ENCODE results near the gene EGLN3. TPM values are rescaled to one million over a fixed set of nuclear protein-coding genes. Genes with fewer than 3 reads are reported as not detected.

EGLN3 gene
- total and polyA plus RNA-seq, 10 of the 15 experiments (the other 5 are each of a cell fraction or from before 2014, with no cell fraction given) = 0.42 to 8.1 (median 2.0) TPM

DNA sequence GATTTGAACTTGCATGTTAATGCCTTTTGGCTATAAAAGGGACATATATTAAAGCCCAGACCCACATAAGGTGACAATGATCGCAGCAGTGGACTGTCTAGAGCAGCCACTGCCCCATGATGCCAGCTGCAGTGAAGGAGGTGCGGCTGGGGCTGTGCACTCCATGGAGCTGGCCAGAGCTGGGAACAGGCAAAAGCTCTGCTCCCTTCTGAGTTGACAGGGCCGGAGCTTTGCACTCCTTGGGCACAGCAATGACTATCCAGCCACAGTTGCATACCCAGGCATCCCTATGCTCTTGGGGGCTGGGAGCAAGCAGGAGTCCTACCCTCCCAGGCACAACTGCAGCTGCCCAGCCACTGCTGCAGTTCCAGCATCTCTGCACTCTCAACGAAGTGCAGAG is 50.2 kb downstream of the EGLN3 start (continued):
- TF ChIP-seq, protein P1, sequence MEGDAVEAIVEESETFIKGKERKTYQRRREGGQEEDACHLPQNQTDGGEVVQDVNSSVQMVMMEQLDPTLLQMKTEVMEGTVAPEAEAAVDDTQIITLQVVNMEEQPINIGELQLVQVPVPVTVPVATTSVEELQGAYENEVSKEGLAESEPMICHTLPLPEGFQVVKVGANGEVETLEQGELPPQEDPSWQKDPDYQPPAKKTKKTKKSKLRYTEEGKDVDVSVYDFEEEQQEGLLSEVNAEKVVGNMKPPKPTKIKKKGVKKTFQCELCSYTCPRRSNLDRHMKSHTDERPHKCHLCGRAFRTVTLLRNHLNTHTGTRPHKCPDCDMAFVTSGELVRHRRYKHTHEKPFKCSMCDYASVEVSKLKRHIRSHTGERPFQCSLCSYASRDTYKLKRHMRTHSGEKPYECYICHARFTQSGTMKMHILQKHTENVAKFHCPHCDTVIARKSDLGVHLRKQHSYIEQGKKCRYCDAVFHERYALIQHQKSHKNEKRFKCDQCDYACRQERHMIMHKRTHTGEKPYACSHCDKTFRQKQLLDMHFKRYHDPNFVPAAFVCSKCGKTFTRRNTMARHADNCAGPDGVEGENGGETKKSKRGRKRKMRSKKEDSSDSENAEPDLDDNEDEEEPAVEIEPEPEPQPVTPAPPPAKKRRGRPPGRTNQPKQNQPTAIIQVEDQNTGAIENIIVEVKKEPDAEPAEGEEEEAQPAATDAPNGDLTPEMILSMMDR (IDR thresholded peaks at IDR 0.05 in 2 of 3, conservative IDR thresholded peaks at IDR 0.05 in 1 of 3; ENCODE audit: control insufficient read depth in 2 of 3, extremely low read depth in 1 of 3, insufficient read depth in 1 of 3, low read depth in 3 of 3, low read length in 3 of 3) = no peak

DNA sequence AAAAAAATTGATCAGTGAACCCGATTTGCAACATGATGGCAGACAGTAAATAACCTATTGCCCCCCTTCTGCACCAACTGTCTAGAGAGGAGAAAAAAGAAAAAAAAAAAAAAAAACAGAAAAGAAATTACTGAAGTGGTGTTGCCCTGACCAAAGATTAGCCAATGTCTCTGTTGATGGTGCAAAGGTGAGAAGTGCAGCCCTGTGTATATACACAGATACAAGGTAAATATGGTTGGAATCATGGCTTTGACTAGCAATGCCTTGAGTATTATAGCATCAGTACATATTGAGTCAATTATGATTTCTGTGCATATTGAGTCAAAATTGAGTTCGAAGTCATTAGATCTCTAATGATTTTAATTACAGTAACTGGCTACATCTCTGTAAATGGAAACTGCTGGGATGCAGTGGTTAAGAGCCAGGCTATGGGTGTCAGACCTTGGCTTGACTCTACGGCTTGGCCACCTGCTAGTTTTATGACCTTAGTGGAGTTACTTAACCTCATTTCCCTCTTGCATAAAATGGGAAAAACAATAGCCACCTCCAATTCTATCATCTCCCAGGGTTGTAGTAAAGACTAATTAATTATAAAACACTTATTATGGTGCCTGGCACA is 51.0 kb downstream of the EGLN3 start:
- no peaks in the 10 kb centered on the region for H3K4me1 ChIP-seq (ENCODE audit: control insufficient read depth, insufficient read depth, low read length)
- H3K27ac ChIP-seq (ENCODE audit: control insufficient read depth, insufficient read depth) = no peak overlapping the region
- ChIA-PET CTCF (interaction anchor here (0.9 kb wide), 1 partner anchor 51 kb away, joined by 3 read pairs; no protein-coding TSS in a partner anchor), SMC1A (ENCODE audit: uncharacterized antibody, unreplicated experiment) (interaction anchor here (0.7 kb wide), 2 partner anchors 17 to 329 kb away, joined by 3 read pairs; no protein-coding TSS in a partner anchor), RAD21 (ENCODE audit: unreplicated experiment) (interaction anchor here (0.7 kb wide), 2 partner anchors 43 to 328 kb away, joined by 3 read pairs; no protein-coding TSS in a partner anchor), POLR2A (no interaction called here)
- intact Hi-C loops (cut with micrococcal nuclease; ENCODE audit: unreplicated experiment) = no loop called here
- FAIRE-seq = no peak
- in situ Hi-C loops (cut with MboI) = no loop called here
- no peak overlapping the region for H2AFZ ChIP-seq (ENCODE audit: control insufficient read depth, low read depth, low read length)
- no TSS peak for BruUV-seq (replicated peaks)
- 24% methylated on average over 3 of the region's 3 CpGs for WGBS (ENCODE audit: insufficient coverage, insufficient replicate concordance, low lambda C conversion rate, missing lambda C conversion rate)
- H3K9me3 ChIP-seq (replicated peaks; ENCODE audit: control insufficient read depth, insufficient read depth, low read length) = no peaks in the 10 kb centered on the region; the same call in 2 of the 3 replicates
- no peak overlapping the region for H3K9ac ChIP-seq (ENCODE audit: control insufficient read depth, insufficient read depth, low read length)
- H3K27me3 ChIP-seq (replicated peaks in 1 of 2; ENCODE audit: control insufficient read depth in 2 of 2, insufficient read depth in 2 of 2, low read length in 1 of 2) = no peaks in the 10 kb centered on the region
- no peak for DNase-seq (ENCODE audit: low read depth, low spot score)
- H3K79me2 ChIP-seq (ENCODE audit: control insufficient read depth, insufficient read depth, low read length) = no peaks in the 10 kb centered on the region
- no peak overlapping the region for H3K4me3 ChIP-seq
- no peak for ATAC-seq
- no peak overlapping the region for H3K4me2 ChIP-seq (ENCODE audit: control insufficient read depth, insufficient read depth)
- H4K20me1 ChIP-seq (ENCODE audit: control insufficient read depth, insufficient read depth) = no peaks in the 10 kb centered on the region
- H3K36me3 ChIP-seq (ENCODE audit: control insufficient read depth in 2 of 2, insufficient read depth in 2 of 2, low read length in 1 of 2) = no peaks in the 10 kb centered on the region
- TF ChIP-seq RUNX3 (IDR thresholded peaks at IDR 0.05; ENCODE audit: low read length) (no peak), MTA3 (IDR thresholded peaks at IDR 0.05; ENCODE audit: borderline replicate concordance, low read length) (no peak), FOS (IDR thresholded peaks at IDR 0.05; ENCODE audit: borderline replicate concordance, extremely low read depth, insufficient read length) (no peak), CHD4 (IDR thresholded peaks at IDR 0.05) (no peak), POU2F2 (IDR thresholded peaks at IDR 0.05; ENCODE audit: borderline replicate concordance, low read depth, low read length) (no peak), EGR1 (IDR thresholded peaks at IDR 0.05; ENCODE audit: borderline replicate concordance in 1 of 2, low read depth in 2 of 2, low read length in 2 of 2) (no peak), BHLHE40 (IDR thresholded peaks at IDR 0.05; ENCODE audit: borderline replicate concordance in 1 of 2, low read depth in 2 of 2, low read length in 1 of 2) (no peak), POLR2AphosphoS2 (IDR thresholded peaks at IDR 0.05; ENCODE audit: low read depth, low read length) (no peak), SMAD5 (IDR thresholded peaks at IDR 0.05; ENCODE audit: low read depth) (no peak), SMAD1 (IDR thresholded peaks at IDR 0.05; ENCODE audit: low read depth, partially characterized antibody) (no peak), CREM (IDR thresholded peaks at IDR 0.05; ENCODE audit: low read depth) (no peak)
- TF ChIP-seq, protein P2, sequence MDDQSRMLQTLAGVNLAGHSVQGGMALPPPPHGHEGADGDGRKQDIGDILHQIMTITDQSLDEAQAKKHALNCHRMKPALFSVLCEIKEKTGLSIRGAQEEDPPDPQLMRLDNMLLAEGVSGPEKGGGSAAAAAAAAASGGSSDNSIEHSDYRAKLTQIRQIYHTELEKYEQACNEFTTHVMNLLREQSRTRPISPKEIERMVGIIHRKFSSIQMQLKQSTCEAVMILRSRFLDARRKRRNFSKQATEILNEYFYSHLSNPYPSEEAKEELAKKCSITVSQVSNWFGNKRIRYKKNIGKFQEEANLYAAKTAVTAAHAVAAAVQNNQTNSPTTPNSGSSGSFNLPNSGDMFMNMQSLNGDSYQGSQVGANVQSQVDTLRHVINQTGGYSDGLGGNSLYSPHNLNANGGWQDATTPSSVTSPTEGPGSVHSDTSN (IDR thresholded peaks at IDR 0.05; ENCODE audit: insufficient replicate concordance, low read depth, low read length) = no peak
- TF ChIP-seq, protein P3, sequence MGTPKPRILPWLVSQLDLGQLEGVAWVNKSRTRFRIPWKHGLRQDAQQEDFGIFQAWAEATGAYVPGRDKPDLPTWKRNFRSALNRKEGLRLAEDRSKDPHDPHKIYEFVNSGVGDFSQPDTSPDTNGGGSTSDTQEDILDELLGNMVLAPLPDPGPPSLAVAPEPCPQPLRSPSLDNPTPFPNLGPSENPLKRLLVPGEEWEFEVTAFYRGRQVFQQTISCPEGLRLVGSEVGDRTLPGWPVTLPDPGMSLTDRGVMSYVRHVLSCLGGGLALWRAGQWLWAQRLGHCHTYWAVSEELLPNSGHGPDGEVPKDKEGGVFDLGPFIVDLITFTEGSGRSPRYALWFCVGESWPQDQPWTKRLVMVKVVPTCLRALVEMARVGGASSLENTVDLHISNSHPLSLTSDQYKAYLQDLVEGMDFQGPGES (IDR thresholded peaks at IDR 0.05) = no peak
- TF ChIP-seq, protein P4, sequence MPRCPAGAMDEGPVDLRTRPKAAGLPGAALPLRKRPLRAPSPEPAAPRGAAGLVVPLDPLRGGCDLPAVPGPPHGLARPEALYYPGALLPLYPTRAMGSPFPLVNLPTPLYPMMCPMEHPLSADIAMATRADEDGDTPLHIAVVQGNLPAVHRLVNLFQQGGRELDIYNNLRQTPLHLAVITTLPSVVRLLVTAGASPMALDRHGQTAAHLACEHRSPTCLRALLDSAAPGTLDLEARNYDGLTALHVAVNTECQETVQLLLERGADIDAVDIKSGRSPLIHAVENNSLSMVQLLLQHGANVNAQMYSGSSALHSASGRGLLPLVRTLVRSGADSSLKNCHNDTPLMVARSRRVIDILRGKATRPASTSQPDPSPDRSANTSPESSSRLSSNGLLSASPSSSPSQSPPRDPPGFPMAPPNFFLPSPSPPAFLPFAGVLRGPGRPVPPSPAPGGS (IDR thresholded peaks at IDR 0.05; ENCODE audit: borderline replicate concordance, insufficient read depth, low read depth, low read length, poor library complexity, severe bottlenecking) = no peak

Data from GM12878 (cell line).